HG02642 (cell line): ENCODE measurements around the gene GCAT.

ENCODE experiments used
- ATAC-seq: cut with Tn5 transposase; IDR thresholded peaks from one replicate; pipeline ENCODE4 v1.9.1; 2021; ENCODE audit warnings: mild to moderate bottlenecking; ENCODE audit not compliant: unreplicated experiment, poor library complexity

GCAT gene

DNA sequence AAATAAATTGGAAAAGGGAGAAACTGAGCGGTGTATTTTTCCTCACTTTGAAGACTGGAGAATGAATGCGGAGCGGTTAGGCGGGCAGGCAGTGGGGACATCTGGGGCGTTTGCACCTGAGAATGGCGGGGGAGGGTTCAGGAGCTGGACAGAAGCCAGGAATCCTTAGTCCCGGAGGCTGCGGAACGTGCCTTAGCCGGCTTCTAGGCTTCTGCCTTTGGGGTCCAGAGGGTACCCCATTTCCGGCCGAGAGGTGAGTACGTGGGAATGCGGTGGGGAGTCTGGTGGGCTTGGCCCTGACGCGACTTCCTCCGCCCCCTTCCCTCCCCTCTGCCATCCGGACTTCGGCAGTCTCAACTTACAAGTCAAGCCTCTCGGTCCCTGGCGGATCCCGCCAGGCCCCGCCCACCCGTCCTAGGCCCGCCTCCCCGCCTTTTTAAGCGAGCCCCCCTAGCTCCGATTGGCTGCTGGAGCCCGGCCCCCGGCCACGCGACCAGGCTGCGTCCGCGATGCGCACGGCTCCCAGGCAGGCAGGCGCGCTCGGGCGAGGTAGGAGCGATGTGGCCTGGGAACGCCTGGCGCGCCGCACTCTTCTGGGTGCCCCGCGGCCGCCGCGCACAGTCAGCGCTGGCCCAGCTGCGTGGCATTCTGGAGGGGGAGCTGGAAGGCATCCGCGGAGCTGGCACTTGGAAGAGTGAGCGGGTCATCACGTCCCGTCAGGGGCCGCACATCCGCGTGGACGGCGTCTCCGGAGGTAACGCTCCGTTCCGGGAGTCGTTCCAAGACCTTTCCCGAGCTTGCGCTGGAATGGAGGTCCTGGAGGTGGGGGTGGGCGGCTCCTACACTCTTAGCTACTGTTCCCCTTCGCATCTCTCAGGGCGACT is at the start of gene GCAT:
TSS of gene GCAT (plus strand) at position 525 of the 884 bp plus-strand sequence. CDS start at position 559, 34 bp downstream.
- ATAC-seq: peak; percentile 88

DNA sequence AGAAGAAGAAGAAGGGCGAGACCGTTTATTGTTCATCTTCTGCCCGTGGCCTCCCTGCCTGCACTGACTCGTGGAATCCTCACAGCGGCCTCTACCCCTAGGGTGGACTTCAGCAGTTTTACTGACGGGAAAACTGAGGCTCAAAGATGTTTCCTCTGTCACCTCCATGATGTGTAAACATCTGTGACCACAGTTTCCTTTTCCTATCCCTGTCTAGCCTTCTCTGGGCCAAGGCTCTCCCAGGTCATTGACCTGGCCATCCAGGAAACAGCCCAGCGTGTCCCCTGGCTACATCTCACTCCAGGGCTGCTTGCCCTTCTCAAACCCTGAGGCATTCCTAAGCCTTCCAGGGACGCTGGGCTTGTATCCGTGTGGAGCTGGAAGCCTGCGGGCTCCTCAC is 49.0 kb upstream of the GCAT start:
- ATAC-seq: no peak

DNA sequence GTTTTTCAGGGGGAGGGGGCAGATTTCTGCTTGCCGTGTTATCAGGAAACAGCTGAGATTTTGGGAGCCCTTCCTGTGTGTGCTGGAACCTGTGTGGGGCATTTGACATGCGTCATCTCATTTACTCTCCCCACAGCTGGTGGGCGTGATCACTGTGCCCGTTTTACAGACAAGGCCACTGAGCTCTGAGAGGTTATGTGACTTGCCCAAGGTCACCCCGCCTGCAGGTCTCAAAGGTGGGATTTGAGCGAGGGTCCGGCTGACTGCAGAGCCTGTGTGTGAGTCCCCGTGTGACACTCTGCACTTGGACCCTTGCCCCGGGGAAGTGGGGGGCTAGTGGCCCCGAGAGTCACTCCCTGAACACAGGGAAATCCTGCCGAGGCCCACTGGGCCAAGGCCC is 48.5 kb upstream of the GCAT start:
- ATAC-seq: no peak

DNA sequence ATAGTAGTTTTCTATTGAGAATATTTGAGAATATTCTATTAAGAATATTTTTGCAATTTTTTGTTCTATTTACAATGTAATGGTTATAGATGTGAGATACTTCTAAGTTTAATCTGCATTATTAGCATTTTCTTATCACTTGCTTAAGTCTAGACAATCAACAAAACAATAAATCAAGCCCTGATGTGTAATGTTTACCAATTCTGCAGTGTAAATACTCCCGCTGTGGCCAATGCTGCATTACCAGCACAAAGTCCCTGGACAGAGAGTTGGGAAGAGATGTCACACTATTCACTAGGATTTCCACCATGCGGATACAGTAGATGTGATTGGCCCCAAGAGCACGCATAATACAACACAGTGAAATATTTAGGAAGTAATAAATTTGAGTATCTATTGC is 47.6 kb upstream of the GCAT start:
- no peak for ATAC-seq

DNA sequence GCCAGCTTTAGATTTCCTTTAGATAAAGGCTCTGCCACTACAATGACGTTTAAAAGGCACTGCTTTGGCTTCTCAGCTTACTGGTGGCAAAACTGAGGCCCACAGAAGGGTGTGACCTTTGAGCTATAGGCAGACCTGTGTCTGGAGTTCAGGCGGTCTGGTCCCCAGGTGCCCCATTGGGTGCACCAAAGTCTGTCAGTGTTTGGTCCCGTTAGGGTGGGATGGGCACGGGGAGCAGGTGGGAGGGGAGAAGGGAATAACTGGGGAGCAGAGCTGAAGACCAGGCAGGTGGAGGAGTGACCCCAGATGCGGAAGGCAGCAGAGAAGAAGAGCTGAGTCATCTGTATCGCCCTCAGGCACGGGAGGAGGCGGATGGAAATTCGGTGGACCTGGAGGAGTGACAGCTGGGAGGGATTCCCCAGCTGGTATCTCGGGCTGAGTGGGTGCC is 45.3 kb upstream of the GCAT start:
- ATAC-seq: no peak

DNA sequence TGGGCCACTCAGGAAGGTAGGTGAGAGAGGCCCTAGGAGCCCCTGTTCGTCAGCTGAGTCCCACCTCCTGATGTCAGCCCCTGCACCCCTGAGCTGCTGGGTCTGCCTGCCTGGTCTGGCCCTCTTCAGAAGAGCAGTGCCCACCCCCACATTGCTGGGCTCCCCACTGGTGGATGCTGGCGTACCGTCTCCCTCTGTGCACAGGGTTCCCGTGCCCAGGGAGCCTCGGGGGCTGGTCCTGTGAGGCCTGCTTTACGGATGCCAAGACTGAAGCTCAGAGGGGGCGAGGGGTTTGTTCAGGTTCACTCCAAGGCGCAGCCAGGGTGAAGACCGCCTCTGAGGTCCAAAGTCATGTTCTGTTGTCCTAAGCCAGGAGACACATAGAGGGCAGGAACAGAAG is 44.7 kb upstream of the GCAT start:
- no peak for ATAC-seq

DNA sequence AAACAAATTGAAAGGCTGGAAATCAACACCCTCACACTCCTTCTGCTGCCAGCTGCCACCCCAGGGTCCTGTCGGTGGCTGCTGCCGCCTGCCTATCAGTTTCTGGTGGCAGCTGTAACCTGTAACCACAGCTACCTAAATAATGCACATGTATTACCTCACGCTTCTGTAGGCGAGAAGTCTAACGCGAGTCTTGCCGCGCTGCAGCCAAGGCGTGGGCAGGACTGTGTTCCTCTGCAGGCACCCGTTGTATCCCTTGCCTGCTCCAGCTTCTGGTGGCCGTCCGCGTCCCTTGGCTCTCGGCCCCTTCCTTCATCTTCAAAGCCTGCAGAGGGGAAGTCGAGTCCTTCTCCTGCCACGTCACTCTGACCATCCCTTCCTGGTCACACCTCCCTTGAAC is 44.1 kb upstream of the GCAT start:
- no peak for ATAC-seq

DNA sequence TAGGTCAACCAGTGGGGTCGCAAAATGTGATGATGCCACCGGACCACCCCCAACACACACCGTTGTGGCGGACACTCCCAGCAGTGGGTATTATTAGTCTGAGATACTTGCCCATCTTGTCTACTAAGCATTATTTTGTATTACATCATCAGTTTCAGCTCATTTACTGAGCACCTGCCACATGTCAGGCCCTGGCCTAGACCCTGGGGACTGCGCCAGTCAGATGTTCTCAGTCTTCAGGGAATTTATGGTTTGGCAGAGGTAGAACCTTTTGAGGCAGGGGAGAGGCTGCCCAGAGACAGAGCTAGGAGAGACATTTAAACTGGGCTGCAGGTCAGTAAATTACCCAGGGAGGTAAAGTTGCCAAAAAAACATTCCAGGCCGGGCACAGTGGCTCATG is 43.1 kb upstream of the GCAT start:
- no peak for ATAC-seq

DNA sequence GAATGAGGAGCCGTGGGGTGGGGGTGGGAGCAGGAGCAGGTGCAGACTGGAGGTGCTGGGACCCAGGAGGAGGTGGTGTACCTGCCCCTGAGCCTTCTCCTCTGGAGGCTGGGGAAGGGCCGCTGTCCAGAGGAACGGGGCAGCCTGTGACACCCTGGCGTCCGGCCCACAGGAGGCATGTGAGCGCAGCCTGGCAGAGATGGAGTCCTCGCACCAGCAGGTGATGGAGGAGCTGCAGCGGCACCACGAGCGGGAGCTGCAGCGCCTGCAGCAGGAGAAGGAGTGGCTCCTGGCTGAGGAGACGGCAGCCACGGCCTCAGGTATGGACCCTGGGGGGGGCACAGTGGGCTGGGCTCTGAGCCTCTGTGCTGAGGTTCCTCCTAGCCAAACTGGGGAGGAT is 42.2 kb upstream of the GCAT start:
- ATAC-seq: no peak

DNA sequence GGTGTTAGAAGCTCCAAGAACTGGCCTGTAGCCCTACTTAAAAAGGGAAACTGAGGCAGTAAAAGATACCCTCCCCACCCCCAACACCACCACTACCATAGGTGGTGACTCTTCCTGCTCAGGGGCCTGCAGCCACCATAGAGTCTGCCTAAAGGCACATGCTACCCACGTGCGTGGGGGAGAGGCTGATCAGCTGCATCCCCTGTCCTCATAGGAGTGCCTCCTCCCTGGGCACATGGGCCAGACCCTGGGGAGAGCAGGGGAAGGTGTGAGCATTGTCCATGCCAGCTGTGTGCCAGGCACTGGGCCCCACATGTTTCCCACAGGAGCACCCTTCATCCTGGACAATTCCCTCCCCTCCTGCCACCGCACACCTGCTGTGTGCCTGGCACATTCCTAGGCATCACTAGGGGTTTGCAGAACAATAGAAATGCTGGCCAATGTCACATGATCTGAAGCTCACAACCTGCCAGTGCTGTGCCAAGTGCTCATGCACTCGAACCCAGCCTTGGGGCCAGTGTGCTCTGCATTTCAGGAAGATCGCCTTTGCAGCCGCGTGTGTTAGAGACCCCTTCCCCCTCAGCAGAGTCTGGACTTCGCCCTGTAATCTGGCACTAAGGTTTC is 41.7 kb upstream of the GCAT start:
- ATAC-seq: no peak

DNA sequence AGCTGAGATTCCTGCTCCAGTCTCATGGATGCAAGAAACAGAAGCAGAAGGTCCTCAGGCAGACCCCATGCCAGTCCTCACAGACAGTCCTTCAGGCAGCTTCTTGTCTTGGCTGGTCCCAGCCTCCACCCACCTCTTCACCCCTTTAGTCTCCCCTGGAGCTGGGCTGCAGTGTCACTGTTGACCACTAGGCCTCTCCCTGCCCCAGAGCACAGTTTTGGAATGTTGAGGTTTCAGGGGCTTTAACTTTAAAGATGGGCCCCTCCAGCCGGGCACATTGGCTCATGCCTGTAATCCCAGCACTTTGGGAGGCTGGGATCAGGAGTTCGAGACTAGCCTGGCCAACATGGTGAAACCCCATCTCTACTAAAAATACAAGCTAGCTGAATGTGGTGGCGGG is 39.5 kb upstream of the GCAT start:
- ATAC-seq: no peak

DNA sequence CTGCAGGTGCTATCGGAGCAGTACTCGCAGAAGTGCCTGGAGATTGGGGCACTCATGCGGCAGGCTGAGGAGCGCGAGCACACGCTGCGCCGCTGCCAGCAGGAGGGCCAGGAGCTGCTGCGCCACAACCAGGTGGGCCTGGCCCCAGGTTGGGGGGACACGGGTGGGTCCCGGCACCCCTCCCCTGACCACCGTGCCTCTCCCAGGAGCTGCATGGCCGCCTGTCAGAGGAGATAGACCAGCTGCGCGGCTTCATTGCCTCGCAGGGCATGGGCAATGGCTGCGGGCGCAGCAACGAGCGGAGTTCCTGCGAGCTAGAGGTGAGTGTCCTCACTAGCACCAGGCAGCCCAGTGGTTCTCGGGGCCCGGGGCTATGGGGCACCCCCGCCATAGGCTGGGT is 38.7 kb upstream of the GCAT start:
- ATAC-seq: no peak

DNA sequence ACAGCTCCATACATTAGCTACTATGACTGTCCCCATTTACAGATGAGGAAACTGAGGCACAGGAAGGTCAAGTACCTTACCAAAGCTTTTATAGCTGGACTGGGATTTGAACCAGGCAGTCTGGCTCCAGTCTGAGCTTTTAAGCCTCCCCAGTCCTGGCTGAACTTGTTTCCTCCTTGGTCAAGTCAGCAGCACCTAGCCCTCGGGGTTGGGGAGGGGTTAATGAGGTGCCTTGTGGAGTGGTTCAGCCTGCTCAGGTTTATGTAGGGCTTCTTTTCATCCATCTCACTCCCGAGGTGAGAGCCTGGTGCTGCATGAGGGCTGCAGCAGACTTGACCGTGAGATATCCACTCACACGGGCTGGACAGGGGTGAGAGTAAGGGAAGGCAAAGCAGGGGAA is 36.7 kb upstream of the GCAT start:
- no peak for ATAC-seq

DNA sequence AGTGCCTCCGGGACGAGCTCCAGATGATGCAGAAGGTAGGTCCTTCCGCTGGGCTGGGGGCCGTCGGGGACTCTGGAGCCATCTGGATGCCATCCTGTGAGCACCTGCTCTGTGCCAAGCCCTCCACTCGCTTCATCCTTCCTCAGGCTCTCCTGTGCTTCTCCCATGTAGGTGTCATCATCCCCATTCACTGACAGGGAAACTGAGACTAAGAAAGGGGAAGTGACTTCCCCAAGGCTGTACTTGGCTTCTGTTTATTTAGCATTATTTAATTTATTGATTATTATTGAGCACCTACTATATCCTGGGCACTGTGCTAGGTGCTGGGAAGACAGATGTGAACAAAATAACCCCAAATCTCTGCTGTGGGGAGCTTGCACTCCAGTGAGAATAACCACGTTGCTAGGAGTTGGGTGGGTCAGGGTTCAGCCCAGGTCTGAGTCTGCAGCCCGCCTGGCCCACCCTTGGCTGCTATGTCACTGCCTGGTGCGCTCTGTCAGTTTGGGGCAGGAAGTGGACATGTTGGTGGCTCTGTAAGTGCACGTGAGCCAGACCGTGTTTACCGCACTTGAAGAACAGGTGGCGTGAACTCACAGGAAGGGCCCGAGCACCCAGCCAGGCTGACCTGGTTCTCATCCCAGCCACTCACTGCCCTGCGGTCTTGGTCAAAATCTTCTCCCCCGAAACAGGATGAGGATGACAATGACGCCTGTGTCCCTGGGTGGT is 35.9 kb upstream of the GCAT start:
- no peak for ATAC-seq

DNA sequence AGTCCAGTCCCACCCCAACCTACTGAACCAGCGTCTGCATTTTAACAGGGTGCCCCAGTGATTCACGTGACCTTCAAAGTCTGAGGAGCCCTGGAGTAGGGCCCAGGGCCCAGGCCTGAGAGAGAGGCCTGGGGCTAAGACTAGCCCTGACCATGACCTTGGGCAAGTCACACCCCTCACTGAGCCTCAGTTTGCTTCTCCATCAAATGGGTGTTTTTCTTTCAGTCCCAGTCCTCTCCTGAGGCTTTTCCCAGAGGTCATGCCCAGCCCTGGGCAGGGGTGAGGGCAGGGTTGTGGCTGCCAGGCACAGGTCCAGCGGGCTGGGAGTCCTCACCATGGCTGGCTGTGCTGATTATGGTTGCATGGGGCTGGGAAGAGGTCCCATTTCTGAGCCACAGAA is 33.0 kb upstream of the GCAT start:
- ATAC-seq: no peak

DNA sequence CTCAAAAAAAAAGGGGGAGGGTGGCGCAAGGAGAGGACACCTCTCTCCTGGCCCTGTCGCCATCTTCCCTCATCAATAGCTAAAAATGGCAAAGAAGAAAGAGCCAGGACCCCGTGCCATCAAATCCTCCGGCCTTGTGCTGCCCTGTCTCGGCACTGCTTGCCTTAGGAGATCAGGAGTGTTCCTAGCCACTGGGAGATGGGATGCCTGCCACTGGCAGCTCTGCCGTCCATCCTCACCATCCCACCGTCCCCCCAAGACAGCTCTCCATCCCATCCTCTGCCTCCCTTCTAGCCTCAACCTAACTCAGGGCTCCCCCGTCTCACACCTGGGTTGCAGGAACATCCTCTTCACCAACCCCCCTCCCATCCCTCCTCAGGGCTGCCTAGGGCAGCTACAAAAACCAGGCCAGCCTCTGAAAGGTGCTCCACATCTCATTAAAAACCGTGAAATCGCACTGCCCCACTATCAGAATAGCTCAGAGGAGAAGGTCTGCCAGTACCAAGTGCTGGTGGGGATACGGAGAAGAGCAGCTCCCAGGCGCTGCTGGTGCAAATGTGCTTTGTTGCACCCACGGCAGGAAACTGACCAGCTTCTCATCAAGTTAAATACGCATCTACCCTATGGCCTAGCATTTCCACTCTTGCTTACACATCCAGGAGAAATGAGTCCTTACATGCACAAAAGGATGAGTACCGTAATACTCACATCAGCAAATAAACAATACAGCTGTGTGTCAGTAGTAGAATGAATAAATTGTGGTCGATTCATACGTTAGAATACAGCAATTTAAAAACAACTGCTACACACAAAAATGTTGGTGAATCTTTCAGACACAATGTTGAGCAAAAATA is 31.7 kb upstream of the GCAT start:
- ATAC-seq: no peak

DNA sequence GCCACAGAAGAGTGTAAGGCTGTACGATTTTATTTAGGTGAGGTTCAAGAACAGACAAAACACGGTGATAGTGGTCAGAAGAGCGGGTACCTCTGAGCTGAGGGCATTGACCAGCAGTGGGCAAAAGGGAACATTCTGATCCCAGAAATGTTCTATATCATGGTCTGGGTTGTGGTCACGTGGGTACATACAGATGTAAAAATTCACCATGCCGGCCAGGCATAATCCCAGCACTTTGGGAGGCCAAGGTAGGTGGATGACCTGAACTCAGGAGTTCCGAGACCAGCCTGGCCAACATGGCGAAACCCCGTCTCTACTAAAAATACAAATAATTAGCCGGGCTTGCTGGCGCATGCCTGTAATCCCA is 31.1 kb upstream of the GCAT start:
- no peak for ATAC-seq

DNA sequence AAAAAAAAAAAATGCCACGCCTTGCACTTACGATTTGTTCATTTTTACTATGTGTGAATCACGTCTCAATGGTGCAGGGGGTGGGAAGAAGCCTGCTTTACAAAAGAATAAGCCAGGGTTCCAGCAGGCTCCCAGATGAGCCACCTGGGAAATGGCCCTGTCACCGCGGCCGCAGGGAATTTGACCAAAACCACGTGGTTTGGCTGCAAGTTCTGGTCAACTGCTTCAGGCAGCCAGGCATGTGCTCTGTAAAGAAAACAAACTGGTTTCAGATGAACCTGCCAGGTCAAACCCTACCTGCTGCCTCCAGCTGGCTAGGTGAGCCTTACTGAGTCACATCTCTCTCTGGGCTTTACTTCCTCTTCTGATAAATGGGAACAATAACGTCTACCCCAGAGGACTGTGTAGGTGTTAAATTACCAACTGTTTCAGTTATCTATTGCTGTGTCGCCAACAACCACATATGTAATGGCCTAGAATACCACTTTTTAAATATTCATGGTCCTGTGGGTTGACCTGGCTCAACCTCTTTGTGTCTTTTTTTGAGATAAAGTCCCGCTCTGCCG is 30.5 kb upstream of the GCAT start:
- ATAC-seq: no peak

DNA sequence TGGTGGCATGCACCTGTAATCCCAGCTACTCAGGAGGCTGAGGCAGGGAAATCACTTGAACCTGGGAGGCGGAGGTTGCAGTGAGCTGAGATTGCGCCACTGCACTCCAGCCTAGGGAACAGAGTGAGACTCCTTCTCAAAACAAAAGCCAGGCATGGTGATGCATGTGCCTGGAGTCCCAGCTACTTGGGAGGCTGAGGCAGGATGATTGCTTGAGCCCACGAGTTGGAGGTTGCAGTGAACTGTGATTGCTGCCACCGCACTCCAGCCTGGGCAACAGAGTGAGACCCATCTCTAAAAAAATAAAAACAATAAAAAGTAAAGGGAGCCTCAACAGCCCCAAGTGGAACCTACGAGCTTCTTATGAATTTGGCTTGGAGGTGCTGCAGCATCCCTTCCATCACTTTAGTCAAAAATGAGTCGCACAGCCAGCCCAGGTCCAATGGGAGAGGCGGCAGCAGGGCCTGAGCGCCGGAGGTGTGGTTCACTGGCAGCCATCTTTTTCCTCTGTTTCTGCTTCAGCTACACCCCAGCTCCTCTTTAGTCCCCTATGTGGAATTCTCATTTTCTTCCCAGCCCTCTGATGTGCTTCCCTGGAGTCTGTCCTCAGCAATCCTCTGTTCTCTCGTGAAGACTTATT is 29.2 kb upstream of the GCAT start:
- ATAC-seq: no peak
